Loucy (cell line): Measurements from ENCODE around the gene NGEF.
"Not testable (repeated sequence)": the region's sequence is repeated elsewhere in the genome, so short reads cannot be mapped to it uniquely, and the experiment has no call there.

ENCODE experiments used
- H2AFZ ChIP-seq: fragments of 200-600 bp; sonication (generic); 2 replicates; pipeline ENCODE4 v1.6.0; 2016; ENCODE audit warnings: antibody characterized with exemption, mild to moderate bottlenecking, low read length, moderate library complexity
- H3F3A ChIP-seq: fragments of 200-600 bp; 2 replicates; pipeline ENCODE4 v1.6.0; 2016; ENCODE audit warnings: antibody characterized with exemption, low read depth, mild to moderate bottlenecking
- H3K27me3 ChIP-seq: fragments of 200-600 bp; sonication (generic); 2 replicates; pipeline ENCODE4 v1.6.1; 2014; ENCODE audit warnings: low read length, mild to moderate bottlenecking; ENCODE audit not compliant: insufficient read depth, poor library complexity, severe bottlenecking
- H3K36me3 ChIP-seq: fragments of 200-600 bp; sonication (generic); 2 replicates; pipeline ENCODE4 v1.6.1; 2016; ENCODE audit warnings: low read length; ENCODE audit not compliant: insufficient read depth
- H3K4me1 ChIP-seq: fragments of 200-600 bp; sonication (generic); 2 replicates; pipeline ENCODE4 v1.5.1; 2014; ENCODE audit warnings: low read length, mild to moderate bottlenecking; ENCODE audit not compliant: insufficient read depth, poor library complexity, severe bottlenecking
- H3K4me2 ChIP-seq: fragments of 200-600 bp; sonication (generic); 2 replicates; pipeline ENCODE4 v1.6.0; 2014; ENCODE audit warnings: antibody characterized with exemption, low read length, low read depth, mild to moderate bottlenecking; ENCODE audit not compliant: poor library complexity, severe bottlenecking
- H3K4me3 ChIP-seq: fragments of 200-600 bp; sonication (generic); 2 replicates; pipeline ENCODE4 v1.5.1; 2014; ENCODE audit warnings: low read length, mild to moderate bottlenecking, mixed read lengths; ENCODE audit not compliant: poor library complexity, severe bottlenecking
- H3K79me2 ChIP-seq: fragments of 200-600 bp; sonication (generic); 2 replicates; pipeline ENCODE4 v1.6.1; 2014; ENCODE audit warnings: low read length; ENCODE audit not compliant: insufficient read depth
- H3K9ac ChIP-seq: fragments of 200-600 bp; sonication (generic); 2 replicates; pipeline ENCODE4 v1.6.0; 2014; ENCODE audit warnings: mild to moderate bottlenecking, low read depth, low read length, moderate library complexity; ENCODE audit not compliant: poor library complexity, severe bottlenecking
- H3K9me2 ChIP-seq: fragments of 200-600 bp; sonication (generic); replicated peaks from 2 replicates; pipeline ENCODE4 v1.6.1; 2016; ENCODE audit warnings: low read depth, low read length, mixed read lengths
- H3K9me3 ChIP-seq: fragments of 200-600 bp; sonication (generic); 2 replicates; pipeline ENCODE4 v1.6.1; 2014; ENCODE audit warnings: mild to moderate bottlenecking, antibody characterized with exemption, low read length, low read depth; ENCODE audit not compliant: insufficient read depth
- H4K20me1 ChIP-seq: fragments of 200-600 bp; sonication (generic); 2 replicates; pipeline ENCODE4 v1.6.0; 2014; ENCODE audit warnings: antibody characterized with exemption, low read length, mild to moderate bottlenecking; ENCODE audit not compliant: insufficient read depth, poor library complexity, severe bottlenecking
- CTCF ChIP-seq: fragments of 200-600 bp; sonication (generic); conservative IDR thresholded peaks from 2 replicates; pipeline ENCODE4 v1.5.1; 2014; ENCODE audit warnings: mild to moderate bottlenecking, antibody characterized with exemption, low read length
- EZH2phosphoT487 ChIP-seq: fragments of 200-600 bp; IDR thresholded peaks from 2 replicates; pipeline ENCODE4 v1.6.1; 2018; ENCODE audit warnings: antibody characterized with exemption, mild to moderate bottlenecking, moderate library complexity, borderline replicate concordance

Gene NGEF

GRCh38 chr2:233021771-233022170, 8.7 kb upstream of the NGEF start:
- no peaks in the 10 kb centered on the region for H3F3A ChIP-seq
- H3K79me2 ChIP-seq = no peaks in the 10 kb centered on the region
- H3K9ac ChIP-seq = no peak overlapping the region
- TF ChIP-seq EZH2phosphoT487 = no peak
- no peak for TF ChIP-seq CTCF
- no peak overlapping the region for H2AFZ ChIP-seq
- H3K9me2 ChIP-seq = no peaks in the 10 kb centered on the region
- H3K9me3 ChIP-seq = no peaks in the 10 kb centered on the region
- no peaks in the 10 kb centered on the region for H3K36me3 ChIP-seq
- no peaks in the 10 kb centered on the region for H3K27me3 ChIP-seq
- no peaks in the 10 kb centered on the region for H3K4me1 ChIP-seq
- H3K4me3 ChIP-seq = no peak overlapping the region
- no peak overlapping the region for H3K4me2 ChIP-seq
- H4K20me1 ChIP-seq = no peaks in the 10 kb centered on the region

- H4K20me1 ChIP-seq = no peaks in the 10 kb centered on the region
- no peaks in the 10 kb centered on the region for H3K27me3 ChIP-seq
- no peak overlapping the region for H3K4me3 ChIP-seq
- no peaks in the 10 kb centered on the region for H3K79me2 ChIP-seq
- H3K9me3 ChIP-seq = no peaks in the 10 kb centered on the region
- no peak overlapping the region for H3K9ac ChIP-seq
- no peak overlapping the region for H2AFZ ChIP-seq
- H3K4me2 ChIP-seq = no peak overlapping the region
- H3K4me1 ChIP-seq = no peaks in the 10 kb centered on the region
- H3K36me3 ChIP-seq = no peaks in the 10 kb centered on the region
- no peaks in the 10 kb centered on the region for H3K9me2 ChIP-seq
- TF ChIP-seq EZH2phosphoT487 (no peak), CTCF (no peak)
- H3F3A ChIP-seq = no peaks in the 10 kb centered on the region
Measured at GRCh38 chr2:233020454-233020853, 7.4 kb upstream of the NGEF start.

GRCh38 chr2:233019610-233020009, 6.6 kb upstream of the NGEF start:
- H3F3A ChIP-seq, H3K4me3 ChIP-seq, H3K9me2 ChIP-seq, H3K27me3 ChIP-seq, H3K9ac ChIP-seq, H3K4me1 ChIP-seq, H3K9me3 ChIP-seq, H2AFZ ChIP-seq, H3K4me2 ChIP-seq, H3K36me3 ChIP-seq, H4K20me1 ChIP-seq, H3K79me2 ChIP-seq: not testable (repeated sequence)

GRCh38 chr2:233017947-233018346, 4.9 kb upstream of the NGEF start:
- Histone ChIP-seq H4K20me1 (no peaks in the 10 kb centered on the region), H3K27me3 (no peaks in the 10 kb centered on the region), H3K4me3 (no peak overlapping the region), H3K4me1 (no peaks in the 10 kb centered on the region), H3K9me3 (no peaks in the 10 kb centered on the region), H3K4me2 (no peak overlapping the region), H2AFZ (no peak overlapping the region), H3K9me2 (no peaks in the 10 kb centered on the region), H3K79me2 (no peaks in the 10 kb centered on the region), H3F3A (no peaks in the 10 kb centered on the region), H3K36me3 (no peaks in the 10 kb centered on the region), H3K9ac (no peak overlapping the region)
- TF ChIP-seq EZH2phosphoT487 (no peak), CTCF (no peak)
